ENCODE data around the gene ZNF785. TPM values are rescaled to one million over a fixed set of nuclear protein-coding genes. Genes with fewer than 3 reads are reported as not detected.

ZNF785 gene
- total RNA-seq, 2 experiments from 2014 or later = 9.2 to 10.8 TPM

DNA sequence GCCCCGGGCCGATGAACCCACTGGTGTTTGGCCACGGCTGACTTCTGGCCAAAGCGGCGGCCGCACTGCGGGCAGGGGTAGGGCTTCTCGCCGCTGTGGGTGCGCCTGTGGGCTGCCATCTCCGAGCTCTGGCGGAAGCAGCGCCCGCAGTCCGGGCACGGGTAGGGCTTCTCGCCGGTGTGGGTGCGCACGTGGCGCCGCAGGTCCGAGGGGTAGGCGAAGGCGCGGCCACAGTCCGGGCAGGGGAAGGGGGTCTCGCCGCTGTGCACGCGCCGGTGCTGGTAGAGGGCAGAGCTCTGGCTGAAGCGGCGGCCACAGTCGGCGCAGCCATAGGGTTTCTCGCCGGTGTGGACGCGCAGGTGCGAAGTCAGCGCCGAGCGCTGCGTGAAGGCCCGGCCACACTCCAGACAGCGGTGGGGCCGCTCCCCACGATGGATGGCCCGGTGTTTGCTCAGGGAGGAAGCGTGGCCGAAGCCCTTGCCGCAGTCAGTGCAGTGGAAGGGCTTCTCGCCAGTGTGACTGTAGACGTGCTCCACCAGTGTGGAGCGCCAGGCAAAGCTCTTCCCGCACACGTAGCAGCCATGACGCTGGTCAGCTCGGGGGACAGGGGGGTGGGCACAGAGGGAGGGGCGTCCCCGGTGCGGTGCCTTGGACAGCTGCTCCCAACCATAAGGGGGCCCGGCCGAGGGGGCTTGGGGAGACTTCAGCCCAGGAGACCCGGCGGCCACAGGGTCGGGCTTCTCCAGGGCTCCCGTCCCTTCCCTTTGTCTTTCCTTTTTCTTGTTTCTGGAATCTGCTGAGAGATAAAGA lies 30.0 kb downstream of the ZNF785 start:
- ATAC-seq (no peak), DNase-seq (no peak)
- Mint-ChIP-seq H3K4me3 (peak overlapping the region; percentile 85), H3K4me1 (peaks cover 58% of the 10 kb centered on the region), H3K9me3 (ENCODE audit: low read depth) (no peaks in the 10 kb centered on the region), H3K36me3 (ENCODE audit: low read depth) (peaks cover 33% of the 10 kb centered on the region), H3K27me3 (no peaks in the 10 kb centered on the region), H3K27ac (peak overlapping the region; percentile 42)
- CTCF ChIA-PET = interaction anchor here (1.1 kb wide), 1 partner anchor 21 kb away, joined by 5 read pairs; the partner anchor contains the start of gene ZNF747
- intact Hi-C loops (cut with DNase I, micrococcal nuclease) = loop anchor here (5.0 to 10.0 kb wide), 2 partner anchors 142 to 461 kb away; partner anchors contain the start of genes SRCAP (in 1 of the 2), TBX6 (in 1 of the 2) and YPEL3 (in 1 of the 2)
- POLR2A ChIA-PET = no interaction called here

DNA sequence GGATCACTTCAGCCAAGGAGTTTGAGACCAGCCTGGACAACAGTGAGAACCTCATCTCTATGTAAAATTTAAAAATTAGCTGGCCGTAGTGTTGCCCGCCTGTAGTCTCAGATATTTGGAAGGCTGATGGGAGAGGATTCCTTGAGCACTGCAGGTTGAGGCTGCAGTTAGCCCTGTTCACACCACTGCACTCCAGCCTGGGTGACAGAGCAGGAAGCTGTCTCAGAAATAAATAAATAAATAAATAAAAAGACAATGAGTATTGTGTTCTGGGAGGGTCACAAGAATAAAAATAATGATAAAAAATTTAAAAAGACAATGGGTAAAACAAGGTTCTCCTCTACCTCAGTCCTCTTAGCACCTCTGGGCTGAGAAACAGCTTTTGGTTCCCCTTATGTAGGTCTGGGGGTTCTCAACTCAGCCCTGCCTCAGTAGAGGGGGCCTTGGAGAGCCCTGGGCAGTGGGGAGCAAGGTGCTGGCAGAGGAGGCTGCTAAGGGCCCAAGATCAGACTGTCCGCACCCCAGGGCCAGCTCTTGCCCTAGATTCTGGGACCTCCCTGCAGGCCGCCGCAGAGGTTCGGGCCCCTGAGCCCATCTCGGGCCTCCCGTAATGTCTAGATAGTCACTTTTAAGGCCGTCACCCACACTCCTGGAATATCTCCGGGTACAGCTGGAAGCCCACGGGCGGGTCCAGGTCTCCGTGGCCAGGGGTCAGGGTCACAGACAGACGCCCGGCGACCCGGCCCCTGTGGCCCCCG lies 30.8 kb downstream of the ZNF785 start:
- ChIA-PET CTCF (interaction anchor here (1.1 to 1.2 kb wide), 2 partner anchors 20 to 125 kb away, joined by 3 to 5 read pairs; partner anchors contain the start of genes DCTPP1 and ZNF747), POLR2A (interaction anchor here (0.5 kb wide), 2 partner anchors 87 to 95 kb away, joined by 3 to 4 read pairs; no protein-coding TSS in a partner anchor)
- DNase-seq = no peak
- Mint-ChIP-seq H3K4me3 (no peak overlapping the region), H3K27ac (no peak overlapping the region), H3K4me1 (peaks cover 60% of the 10 kb centered on the region), H3K36me3 (ENCODE audit: low read depth) (peaks cover 33% of the 10 kb centered on the region), H3K9me3 (ENCODE audit: low read depth) (no peaks in the 10 kb centered on the region), H3K27me3 (no peaks in the 10 kb centered on the region)
- intact Hi-C loops (cut with DNase I, micrococcal nuclease) = loop anchor here (5.0 to 10.0 kb wide), 2 partner anchors 143 to 460 kb away; partner anchors contain the start of genes SRCAP (in 1 of the 2), TBX6 (in 1 of the 2) and YPEL3 (in 1 of the 2)
- no peak for ATAC-seq

DNA sequence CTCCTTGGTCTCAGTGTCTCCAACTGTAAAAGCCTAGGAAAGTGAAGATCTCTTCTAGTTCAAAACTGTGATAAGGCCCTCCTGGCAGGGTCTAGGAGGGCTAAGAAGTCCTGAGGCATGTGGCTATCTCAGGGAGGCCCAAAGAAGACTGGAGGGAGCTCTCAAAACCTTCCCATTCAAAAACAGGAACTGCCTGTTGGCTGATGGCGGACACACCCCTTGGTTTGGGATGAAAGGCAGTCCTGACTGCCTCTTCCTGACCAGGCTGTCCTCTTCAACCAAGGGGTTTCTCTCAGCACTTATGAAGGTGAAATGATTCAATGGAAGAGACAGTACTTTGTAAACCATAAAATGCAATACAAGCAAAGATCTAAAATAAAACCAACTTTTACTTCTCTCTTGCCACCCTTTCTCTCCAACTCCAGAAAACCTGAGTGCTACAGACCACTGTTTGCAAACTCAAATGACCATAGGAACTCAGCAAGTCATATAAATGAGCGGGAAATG lies 32.1 kb downstream of the ZNF785 start:
- POLR2A ChIA-PET = interaction anchor here (0.6 kb wide), 2 partner anchors 12 to 29 kb away, joined by 3 read pairs; no protein-coding TSS in a partner anchor
- peaks cover 61% of the 10 kb centered on the region for H3K4me1 Mint-ChIP-seq
- peak overlapping the region; percentile 91 for H3K27ac Mint-ChIP-seq
- no peak for DNase-seq
- H3K27me3 Mint-ChIP-seq = no peaks in the 10 kb centered on the region
- no peak for ATAC-seq
- CTCF ChIA-PET = interaction anchor here (1.2 kb wide), 1 partner anchor 124 kb away, joined by 3 read pairs; the partner anchor contains the start of gene DCTPP1
- no peak overlapping the region for H3K4me3 Mint-ChIP-seq
- peaks cover 33% of the 10 kb centered on the region for H3K36me3 Mint-ChIP-seq (ENCODE audit: low read depth)
- no peaks in the 10 kb centered on the region for H3K9me3 Mint-ChIP-seq (ENCODE audit: low read depth)
- intact Hi-C loops (cut with DNase I, micrococcal nuclease) = loop anchor here in 1 of 2 experiments (10.0 kb wide), 1 partner anchor 459 kb away; the partner anchor contains the start of genes TBX6 and YPEL3

DNA sequence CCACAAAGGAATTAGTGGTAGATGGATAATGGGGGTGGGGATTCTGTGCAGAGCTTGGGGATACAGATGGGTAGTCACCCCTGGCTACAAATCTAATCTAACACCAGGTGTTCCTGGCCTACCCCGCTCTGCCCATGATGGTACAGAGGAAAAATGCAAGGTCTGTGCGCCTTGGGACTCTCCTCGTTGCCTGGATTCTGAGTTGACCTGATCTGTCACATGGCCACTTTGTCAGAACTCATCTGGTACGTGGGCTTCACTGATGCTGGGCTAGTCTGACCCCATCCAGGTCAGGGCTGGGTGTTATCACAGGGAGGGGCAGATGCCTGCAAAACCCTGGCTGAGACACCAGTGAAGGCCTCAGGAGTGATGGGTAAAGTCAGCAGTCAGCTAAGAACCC lies 32.5 kb downstream of the ZNF785 start:
- no peak overlapping the region for H3K4me3 Mint-ChIP-seq
- peaks cover 33% of the 10 kb centered on the region for H3K36me3 Mint-ChIP-seq (ENCODE audit: low read depth)
- POLR2A ChIA-PET = interaction anchor here (0.6 kb wide), 1 partner anchor 28 kb away, joined by 3 read pairs; no protein-coding TSS in a partner anchor
- CTCF ChIA-PET = interaction anchor here (1.6 kb wide), 1 partner anchor 18 kb away, joined by 10 read pairs; the partner anchor contains the start of gene ZNF747
- H3K9me3 Mint-ChIP-seq (ENCODE audit: low read depth) = no peaks in the 10 kb centered on the region
- no peaks in the 10 kb centered on the region for H3K27me3 Mint-ChIP-seq
- ATAC-seq = no peak
- intact Hi-C loops (cut with DNase I, micrococcal nuclease) = loop anchor here in 1 of 2 experiments (10.0 kb wide), 1 partner anchor 458 kb away; the partner anchor contains the start of genes TBX6 and YPEL3
- no peak for DNase-seq
- peaks cover 61% of the 10 kb centered on the region for H3K4me1 Mint-ChIP-seq
- H3K27ac Mint-ChIP-seq = peak overlapping the region; percentile 91

- H3K27me3 Mint-ChIP-seq = no peaks in the 10 kb centered on the region
- H3K36me3 Mint-ChIP-seq (ENCODE audit: low read depth) = peaks cover 33% of the 10 kb centered on the region
- H3K9me3 Mint-ChIP-seq (ENCODE audit: low read depth) = no peaks in the 10 kb centered on the region
- ATAC-seq (peak; percentile 86), DNase-seq (peak; percentile 75)
- peak overlapping the region; percentile 59 for H3K4me3 Mint-ChIP-seq
- intact Hi-C loops (cut with DNase I, micrococcal nuclease) = loop anchor here (2.0 to 10.0 kb wide), 2 partner anchors 17 to 457 kb away; partner anchors contain the start of genes TBX6 (in 1 of the 2), YPEL3 (in 1 of the 2) and ZNF747 (in 1 of the 2)
- CTCF ChIA-PET = interaction anchor here (0.6 to 1.6 kb wide), 8 partner anchors 16 to 122 kb away, joined by 3 to 10 read pairs (median 4); partner anchors contain the start of genes DCTPP1 and ZNF747
- peaks cover 58% of the 10 kb centered on the region for H3K4me1 Mint-ChIP-seq
- peak overlapping the region; percentile 91 for H3K27ac Mint-ChIP-seq
- POLR2A ChIA-PET = interaction anchor here (0.7 to 1.0 kb wide), 3 partner anchors 16 to 118 kb away, joined by 3 to 7 read pairs (median 5); no protein-coding TSS in a partner anchor
Measured at GRCh38 chr16:30551781-30552180, 33.7 kb downstream of the ZNF785 start.

- no peak for DNase-seq
- ChIA-PET POLR2A (no interaction called here), CTCF (interaction anchor here (0.8 kb wide), 1 partner anchor 13 kb away, joined by 3 read pairs; no protein-coding TSS in a partner anchor)
- H3K4me1 Mint-ChIP-seq = peaks cover 42% of the 10 kb centered on the region
- H3K9me3 Mint-ChIP-seq (ENCODE audit: low read depth) = no peaks in the 10 kb centered on the region
- intact Hi-C loops (cut with DNase I, micrococcal nuclease) = no loop called here
- no peak overlapping the region for H3K27ac Mint-ChIP-seq
- H3K4me3 Mint-ChIP-seq = no peak overlapping the region
- peaks cover 13% of the 10 kb centered on the region for H3K36me3 Mint-ChIP-seq (ENCODE audit: low read depth)
- no peaks in the 10 kb centered on the region for H3K27me3 Mint-ChIP-seq
- no peak for ATAC-seq
Measured at GRCh38 chr16:30548416-30549253, 36.9 kb downstream of the ZNF785 start.

GRCh38 chr16:30546115-30546514 lies 39.4 kb downstream of the ZNF785 start:
- H3K27ac Mint-ChIP-seq = no peak overlapping the region
- H3K4me3 Mint-ChIP-seq = no peak overlapping the region
- intact Hi-C loops (cut with DNase I, micrococcal nuclease) = no loop called here
- DNase-seq (no peak), ATAC-seq (no peak)
- CTCF ChIA-PET = interaction anchor here (1.2 kb wide), 1 partner anchor 137 kb away, joined by 3 read pairs; no protein-coding TSS in a partner anchor
- H3K36me3 Mint-ChIP-seq (ENCODE audit: low read depth) = no peaks in the 10 kb centered on the region
- peaks cover 19% of the 10 kb centered on the region for H3K4me1 Mint-ChIP-seq
- POLR2A ChIA-PET = no interaction called here
- no peaks in the 10 kb centered on the region for H3K27me3 Mint-ChIP-seq
- H3K9me3 Mint-ChIP-seq (ENCODE audit: low read depth) = no peaks in the 10 kb centered on the region

GRCh38 chr16:30543067-30543466 lies 42.4 kb downstream of the ZNF785 start:
- Mint-ChIP-seq H3K4me1 (no peaks in the 10 kb centered on the region), H3K4me3 (no peak overlapping the region), H3K36me3 (ENCODE audit: low read depth) (peaks cover 9% of the 10 kb centered on the region), H3K9me3 (ENCODE audit: low read depth) (no peaks in the 10 kb centered on the region), H3K27me3 (no peaks in the 10 kb centered on the region), H3K27ac (no peak overlapping the region)
- POLR2A ChIA-PET = no interaction called here
- no peak for DNase-seq
- no peak for ATAC-seq
- CTCF ChIA-PET = interaction anchor here (0.7 to 1.4 kb wide), 3 partner anchors 16 to 88 kb away, joined by 3 to 4 read pairs (median 3); no protein-coding TSS in a partner anchor
- intact Hi-C loops (cut with DNase I, micrococcal nuclease) = no loop called here

GRCh38 chr16:30541502-30542329 lies 43.8 kb downstream of the ZNF785 start:
- CTCF ChIA-PET = no interaction called here
- Mint-ChIP-seq H3K36me3 (ENCODE audit: low read depth) (peaks cover 21% of the 10 kb centered on the region), H3K27me3 (no peaks in the 10 kb centered on the region), H3K27ac (no peak overlapping the region), H3K4me3 (no peak overlapping the region), H3K9me3 (ENCODE audit: low read depth) (no peaks in the 10 kb centered on the region), H3K4me1 (peaks cover 11% of the 10 kb centered on the region)
- DNase-seq (no peak), ATAC-seq (no peak)
- intact Hi-C loops (cut with DNase I, micrococcal nuclease) = no loop called here
- POLR2A ChIA-PET = interaction anchor here (1.1 kb wide), 1 partner anchor 12 kb away, joined by 3 read pairs; no protein-coding TSS in a partner anchor

All from activated CD4-positive, alpha-beta T cell treated with anti-CD3 and anti-CD28 coated beads for 36 hours (primary cell).